GM12878 (cell line): Measurements from ENCODE around the gene RSPH9. TPM values are rescaled to one million over a fixed set of nuclear protein-coding genes. Genes with fewer than 3 reads are reported as not detected.

ENCODE experiments used
- ATF7 ChIP-seq: fragments of 450-650 bp; IDR thresholded peaks from 2 replicates; pipeline ENCODE4 v1.6.1; 2016; ENCODE audit warnings: low read depth, mild to moderate bottlenecking
- CBX3 ChIP-seq: fragments of 200-600 bp; sonication (generic); IDR thresholded peaks from 2 replicates; pipeline ENCODE4 v1.6.1; 2016; ENCODE audit warnings: low read depth, borderline replicate concordance
- CEBPZ ChIP-seq: fragments of 150-350 bp; IDR thresholded peaks from 2 replicates; pipeline ENCODE4 v1.6.1; 2016; ENCODE audit warnings: low read depth, low read length
- CHD2 ChIP-seq: IDR thresholded peaks from 2 replicates; pipeline ENCODE4 v1.6.1; 2011; ENCODE audit warnings: low read depth, low read length, improper control_type of control experiment, borderline replicate concordance
- CREB1 ChIP-seq: IDR thresholded peaks from 2 replicates; pipeline ENCODE4 v1.6.1; 2012; ENCODE audit warnings: low read depth, mild to moderate bottlenecking, inconsistent platforms
- CUX1 ChIP-seq: IDR thresholded peaks from 2 replicates; pipeline ENCODE4 v1.6.1; 2012; ENCODE audit warnings: improper control_type of control experiment, low read depth, low read length; ENCODE audit not compliant: insufficient replicate concordance
- EGR1 ChIP-seq, 2 experiments: IDR thresholded peaks; 1 replicate in 1 of 2; 2 replicates in 1 of 2; pipeline ENCODE4 v1.6.1; 2011 to 2012; ENCODE audit warnings: low read depth in 2 of 2, low read length in 2 of 2, borderline replicate concordance in 1 of 2, mild to moderate bottlenecking in 1 of 2, moderate library complexity in 1 of 2
- HDAC2 ChIP-seq: fragments of 200-600 bp; sonication (generic); IDR thresholded peaks from 2 replicates; pipeline ENCODE4 v1.6.1; 2017
- KAT2A ChIP-seq: conservative IDR thresholded peaks from 2 replicates; pipeline ENCODE4 v1.6.1; 2011; ENCODE audit warnings: low read depth, low read length; ENCODE audit not compliant: control insufficient read depth
- MAX ChIP-seq: IDR thresholded peaks from 2 replicates; pipeline ENCODE4 v1.6.1; 2012; ENCODE audit warnings: low read depth, low read length, improper control_type of control experiment
- NFXL1 ChIP-seq: fragments of 450-650 bp; IDR thresholded peaks from 2 replicates; pipeline ENCODE4 v1.6.1; 2017; ENCODE audit warnings: antibody characterized with exemption, mild to moderate bottlenecking, borderline replicate concordance
- NR2C1 ChIP-seq: fragments of 450-650 bp; IDR thresholded peaks from 2 replicates; pipeline ENCODE4 v1.6.1; 2017; ENCODE audit warnings: antibody characterized with exemption, mild to moderate bottlenecking, moderate library complexity
- SMC3 ChIP-seq: IDR thresholded peaks from 2 replicates; pipeline ENCODE4 v1.6.1; 2011; ENCODE audit warnings: low read length, improper control_type of control experiment, borderline replicate concordance
- TCF12 ChIP-seq: IDR thresholded peaks from 2 replicates; pipeline ENCODE4 v1.6.1; 2011; ENCODE audit warnings: low read depth, mild to moderate bottlenecking, low read length
- TCF3 ChIP-seq: IDR thresholded peaks from 2 replicates; pipeline ENCODE4 v1.6.1; 2012; ENCODE audit warnings: low read depth, mild to moderate bottlenecking, low read length, borderline replicate concordance; ENCODE audit not compliant: insufficient read depth
- polyA plus RNA-seq, 11 experiments: library from polyadenylated mRNA; depleted of rRNA in 4 of 11; unstranded in 6 of 11; stranded (reverse) in 5 of 11; fragments of >200 nt; fragmentation: Nextera tagmentation in 4 of 11; fragmentation: Illumina TruSeq in 1 of 11; extraction: Ambion mirVana in 4 of 11; extraction: Trizol in 1 of 11; gene quantifications; 1 replicate in 1 of 11; 2 replicates in 10 of 11; pipeline versions ENCODE4 v1.2.1 to v1.2.3, GENCODE V29; 2011 to 2016; ENCODE audit warnings: inconsistent platforms in 2 of 11, missing spikeins in 2 of 11, low read depth in 1 of 11
- total RNA-seq, 4 experiments: library from RNA; depleted of rRNA in 3 of 4; stranded (reverse); fragments of >200 nt in 3 of 4; fragmentation: Illumina TruSeq in 1 of 4; extraction: Trizol in 1 of 4; gene quantifications; 2 replicates each; pipeline versions ENCODE4 v1.2.1 to v1.2.3, GENCODE V29; 2013 to 2021
- TF ChIP-seq, protein P1 (sequence below): fragments of 450-650 bp; IDR thresholded peaks from 2 replicates; pipeline ENCODE4 v1.6.1; 2017; ENCODE audit warnings: antibody characterized with exemption, mild to moderate bottlenecking, moderate library complexity

Gene RSPH9
- total and polyA plus RNA-seq, 10 of the 15 experiments (the other 5 are each of a cell fraction or from before 2014, with no cell fraction given) = 0.26 to 0.63 (median 0.36) TPM; not detected in 6

DNA sequence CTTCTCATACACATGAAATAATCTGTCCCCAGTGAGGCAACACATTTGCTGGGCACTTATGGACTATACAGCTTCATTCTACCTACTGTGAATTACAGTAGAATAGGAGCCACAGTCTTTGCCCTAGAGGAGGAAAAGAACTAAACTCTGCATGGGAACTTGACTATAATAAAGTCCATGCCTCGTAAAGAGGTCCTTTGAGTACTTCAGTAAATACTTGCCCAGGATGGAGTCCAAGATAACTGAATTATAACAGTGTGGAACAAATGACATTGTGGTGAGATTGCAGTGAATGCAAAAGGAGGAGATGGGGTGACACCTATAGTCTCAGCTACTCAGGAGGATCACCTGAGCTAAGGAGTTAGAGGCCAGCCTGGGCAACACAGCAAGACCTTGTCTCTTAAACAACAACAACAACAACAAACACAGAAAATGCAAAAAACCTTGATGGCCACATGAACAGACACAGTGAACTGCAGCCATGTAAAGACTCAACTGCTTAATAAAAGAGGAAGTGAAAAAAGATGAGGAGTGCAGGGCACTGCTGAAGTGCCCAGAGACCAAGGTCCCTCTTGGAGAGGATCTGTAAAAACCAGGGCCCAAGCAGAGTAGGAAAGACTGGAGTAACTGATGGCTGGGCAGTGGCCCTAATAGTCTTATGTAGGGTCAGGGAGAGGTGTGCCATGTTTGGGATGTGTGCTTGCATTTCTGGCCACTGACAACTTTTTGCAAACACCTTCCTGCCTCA, 39.0 kb downstream of the RSPH9 start (continued):
- TF ChIP-seq TCF3 (no peak), HDAC2 (no peak), CUX1 (no peak), CREB1 (no peak), CEBPZ (no peak), SMC3 (no peak), CHD2 (no peak), ATF7 (no peak), TCF12 (no peak), NFXL1 (no peak), EGR1 (IDR thresholded peaks at IDR 0.05; ENCODE audit: borderline replicate concordance in 1 of 2, low read depth in 2 of 2, low read length in 2 of 2) (no peak), NR2C1 (no peak), MAX (no peak), KAT2A (no peak), CBX3 (no peak)
- TF ChIP-seq, protein P1, sequence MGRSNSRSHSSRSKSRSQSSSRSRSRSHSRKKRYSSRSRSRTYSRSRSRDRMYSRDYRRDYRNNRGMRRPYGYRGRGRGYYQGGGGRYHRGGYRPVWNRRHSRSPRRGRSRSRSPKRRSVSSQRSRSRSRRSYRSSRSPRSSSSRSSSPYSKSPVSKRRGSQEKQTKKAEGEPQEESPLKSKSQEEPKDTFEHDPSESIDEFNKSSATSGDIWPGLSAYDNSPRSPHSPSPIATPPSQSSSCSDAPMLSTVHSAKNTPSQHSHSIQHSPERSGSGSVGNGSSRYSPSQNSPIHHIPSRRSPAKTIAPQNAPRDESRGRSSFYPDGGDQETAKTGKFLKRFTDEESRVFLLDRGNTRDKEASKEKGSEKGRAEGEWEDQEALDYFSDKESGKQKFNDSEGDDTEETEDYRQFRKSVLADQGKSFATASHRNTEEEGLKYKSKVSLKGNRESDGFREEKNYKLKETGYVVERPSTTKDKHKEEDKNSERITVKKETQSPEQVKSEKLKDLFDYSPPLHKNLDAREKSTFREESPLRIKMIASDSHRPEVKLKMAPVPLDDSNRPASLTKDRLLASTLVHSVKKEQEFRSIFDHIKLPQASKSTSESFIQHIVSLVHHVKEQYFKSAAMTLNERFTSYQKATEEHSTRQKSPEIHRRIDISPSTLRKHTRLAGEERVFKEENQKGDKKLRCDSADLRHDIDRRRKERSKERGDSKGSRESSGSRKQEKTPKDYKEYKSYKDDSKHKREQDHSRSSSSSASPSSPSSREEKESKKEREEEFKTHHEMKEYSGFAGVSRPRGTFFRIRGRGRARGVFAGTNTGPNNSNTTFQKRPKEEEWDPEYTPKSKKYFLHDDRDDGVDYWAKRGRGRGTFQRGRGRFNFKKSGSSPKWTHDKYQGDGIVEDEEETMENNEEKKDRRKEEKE = no peak
